Sigmoid colon (tissue), 3 donors: ENCODE results near the gene MMP25.

Experiments used
- POLR2A ChIP-seq, 2 donors: fragments of 450-650 bp; IDR thresholded peaks; one replicate each; pipeline ENCODE4 v1.6.1; 2016; ENCODE audit warnings: antibody characterized with exemption in 2 of 2, mild to moderate bottlenecking in 2 of 2, moderate library complexity in 2 of 2
- TF ChIP-seq, protein P1 (sequence below), 4 experiments: fragments of 450-650 bp in 3 of 4; fragments of 200-600 bp in 1 of 4; IDR thresholded peaks; one replicate each; pipeline ENCODE4 v1.5.1; 2016 to 2019; ENCODE audit warnings: antibody characterized with exemption in 4 of 4, mild to moderate bottlenecking in 3 of 4, moderate library complexity in 2 of 4

DNA sequence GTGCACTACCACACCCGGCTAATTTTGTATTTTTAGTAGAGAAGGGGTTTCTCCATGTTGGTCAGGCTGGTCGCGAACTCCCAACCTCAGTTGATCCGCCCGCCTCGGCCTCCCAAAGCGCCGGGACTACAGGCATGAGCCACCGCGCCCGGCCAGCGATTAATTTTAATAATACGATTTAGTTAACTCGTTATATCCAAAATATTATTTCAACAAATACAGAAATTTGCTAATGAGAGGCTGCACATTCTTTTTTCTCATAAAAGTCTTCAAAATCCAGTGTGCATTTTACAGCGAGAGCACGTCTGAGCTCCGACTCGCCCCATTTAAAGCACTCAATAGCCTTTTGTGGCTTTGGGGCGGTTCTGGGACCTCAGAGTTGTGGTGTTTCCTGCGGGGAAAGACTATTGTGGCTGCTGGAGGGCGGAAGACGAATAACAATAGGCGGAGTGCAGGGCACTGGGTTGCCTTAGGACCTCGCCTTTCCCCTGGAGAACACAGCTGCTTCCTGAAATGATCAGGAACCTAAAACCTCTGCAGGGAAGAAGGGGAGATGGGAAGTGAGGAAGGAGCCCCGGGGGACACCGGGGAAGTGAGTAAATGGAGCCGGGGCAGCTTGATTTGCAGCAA, 55.6 kb downstream of the MMP25 start:
- TF ChIP-seq, protein P1, sequence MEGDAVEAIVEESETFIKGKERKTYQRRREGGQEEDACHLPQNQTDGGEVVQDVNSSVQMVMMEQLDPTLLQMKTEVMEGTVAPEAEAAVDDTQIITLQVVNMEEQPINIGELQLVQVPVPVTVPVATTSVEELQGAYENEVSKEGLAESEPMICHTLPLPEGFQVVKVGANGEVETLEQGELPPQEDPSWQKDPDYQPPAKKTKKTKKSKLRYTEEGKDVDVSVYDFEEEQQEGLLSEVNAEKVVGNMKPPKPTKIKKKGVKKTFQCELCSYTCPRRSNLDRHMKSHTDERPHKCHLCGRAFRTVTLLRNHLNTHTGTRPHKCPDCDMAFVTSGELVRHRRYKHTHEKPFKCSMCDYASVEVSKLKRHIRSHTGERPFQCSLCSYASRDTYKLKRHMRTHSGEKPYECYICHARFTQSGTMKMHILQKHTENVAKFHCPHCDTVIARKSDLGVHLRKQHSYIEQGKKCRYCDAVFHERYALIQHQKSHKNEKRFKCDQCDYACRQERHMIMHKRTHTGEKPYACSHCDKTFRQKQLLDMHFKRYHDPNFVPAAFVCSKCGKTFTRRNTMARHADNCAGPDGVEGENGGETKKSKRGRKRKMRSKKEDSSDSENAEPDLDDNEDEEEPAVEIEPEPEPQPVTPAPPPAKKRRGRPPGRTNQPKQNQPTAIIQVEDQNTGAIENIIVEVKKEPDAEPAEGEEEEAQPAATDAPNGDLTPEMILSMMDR (IDR thresholded peaks at IDR 0.05), result no peak
- TF ChIP-seq POLR2A (IDR thresholded peaks at IDR 0.05), result no peak
